ENCODE results near the gene CDKN1B. TPM values are rescaled to one million over a fixed set of nuclear protein-coding genes. Genes with fewer than 3 reads are reported as not detected.

The CDKN1B gene
- total RNA-seq, result 33.8 and 36.3 TPM in 2 replicates

GRCh38 chr12:12716793-12717585 is at the start of gene CDKN1B:
Gene CDKN1B, plus strand, starts transcription at chr12:12717368. Its CDS starts 472 bp downstream, at chr12:12717840.

Other genes with a start within 250 kb of the CDKN1B start
- gene DUSP16, start 154.5 kb upstream of the CDKN1B start, total RNA-seq, result 7.2 and 10.8 TPM in 2 replicates
- gene CREBL2, start 105.5 kb upstream of the CDKN1B start, total RNA-seq, result 28.6 and 37.3 TPM in 2 replicates
- gene GPR19, start 21.2 kb upstream of the CDKN1B start, total RNA-seq, result under 0.01 and 0.27 TPM in 2 replicates
- 3.0 and 6.4 TPM in 2 replicates for gene APOLD1, start 68.3 kb downstream of the CDKN1B start, total RNA-seq
- gene DDX47, start 96.0 kb downstream of the CDKN1B start, total RNA-seq, result 59.3 and 75.1 TPM in 2 replicates
- 13.3 and 36.0 TPM in 2 replicates for gene GPRC5A, start 174.2 kb downstream of the CDKN1B start, total RNA-seq
- gene GPRC5D, start 234.8 kb downstream of the CDKN1B start, total RNA-seq, result not detected in 2 replicates

Measured in endothelial cell of coronary artery (primary cell).